HG03354 (cell line): ENCODE data around the gene GLI1.
"Not testable (repeated sequence)": the region's sequence is repeated elsewhere in the genome, so short reads cannot be mapped to it uniquely, and the experiment has no call there.

Experiments used
- ATAC-seq: cut with Tn5 transposase; IDR thresholded peaks from one replicate; pipeline ENCODE4 v1.9.1; 2021; ENCODE audit warnings: mild to moderate bottlenecking; ENCODE audit not compliant: unreplicated experiment, poor library complexity, severe bottlenecking

GLI1 gene

DNA sequence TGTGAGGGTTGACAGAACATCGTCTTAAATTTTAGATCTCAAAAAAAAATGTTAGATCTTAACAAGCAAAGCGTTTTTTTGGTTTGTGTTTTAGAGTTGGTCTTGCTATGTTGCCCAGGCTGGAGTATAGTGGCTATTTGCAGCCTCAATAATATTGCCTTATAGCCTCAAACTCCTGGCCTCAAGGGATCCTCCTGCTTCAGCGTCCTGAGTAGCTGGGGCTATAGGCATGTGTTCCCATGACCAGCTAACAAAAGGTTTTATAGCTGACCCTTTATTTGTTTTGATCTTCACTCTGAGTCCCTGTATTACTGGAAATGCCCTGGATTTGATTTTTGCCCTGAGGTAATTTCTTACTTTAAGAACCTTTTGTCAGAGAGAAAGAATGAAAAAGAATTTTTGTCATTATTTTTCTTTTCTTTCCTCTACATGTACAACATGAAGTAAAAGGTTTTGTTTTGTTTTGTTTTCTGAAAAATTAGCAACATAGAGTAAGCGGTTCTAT lies 19.8 kb upstream of the GLI1 start:
- ATAC-seq = no peak

DNA sequence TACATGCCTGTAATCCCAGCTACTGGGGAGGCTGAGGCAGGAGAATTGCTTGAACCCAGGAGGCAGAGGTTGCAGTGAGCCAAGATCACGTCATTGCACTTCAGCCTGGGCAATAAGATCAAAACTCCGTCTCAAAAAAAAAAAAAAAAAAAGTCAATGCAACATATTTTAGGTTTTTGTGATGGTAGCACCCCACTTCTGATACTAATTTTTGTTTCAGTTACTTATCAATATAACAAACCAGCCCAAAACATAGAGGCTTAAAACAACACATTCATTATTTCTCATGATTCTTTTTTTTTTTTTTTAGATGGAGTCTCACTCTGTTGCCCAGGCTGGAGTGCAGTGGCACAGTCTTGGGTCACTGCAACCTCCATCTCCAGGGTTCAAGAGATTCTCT lies 18.2 kb upstream of the GLI1 start:
- not testable (repeated sequence) for ATAC-seq

- ATAC-seq = no peak
These were observed 17.6 kb upstream of the GLI1 start for GRCh38 chr12:57441846-57442427.

DNA sequence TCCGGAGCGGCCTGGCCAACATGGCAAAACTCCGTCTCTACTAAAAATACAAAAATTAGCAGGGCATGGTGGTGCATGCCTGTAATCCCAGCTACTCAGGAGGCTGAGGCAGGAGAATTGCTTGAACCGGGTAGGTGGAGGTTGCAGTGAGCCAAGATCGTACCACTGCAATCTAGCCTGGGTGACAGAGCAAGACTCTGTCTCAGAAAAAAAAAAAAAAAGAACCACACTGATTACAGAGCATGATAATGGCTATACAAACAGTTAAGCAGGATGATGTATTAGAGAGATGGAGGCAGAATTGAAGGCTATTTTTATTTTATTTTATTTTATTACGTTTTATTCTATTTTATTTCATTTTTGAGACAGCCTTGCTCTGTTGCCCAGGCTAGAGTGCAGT lies 15.2 kb upstream of the GLI1 start:
- ATAC-seq = not testable (repeated sequence)

DNA sequence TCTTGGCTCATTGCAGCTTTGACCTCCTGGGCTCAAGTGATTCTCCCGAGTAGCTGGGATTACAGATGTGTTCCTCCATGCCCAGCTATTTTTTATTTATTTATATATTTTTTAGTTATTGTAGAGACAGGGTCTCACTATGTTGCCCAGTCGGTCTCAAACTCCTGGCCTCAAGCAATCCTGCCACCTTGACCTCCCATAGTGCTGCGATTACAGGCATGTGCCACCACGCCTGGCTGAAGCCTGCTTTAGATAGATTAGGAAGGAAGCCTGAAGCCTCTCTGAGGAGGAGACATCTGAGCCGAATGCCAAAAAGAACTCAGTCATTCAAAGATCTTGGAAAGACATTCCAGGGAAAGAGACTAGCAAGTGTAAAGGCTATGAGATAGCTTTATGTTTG lies 14.8 kb upstream of the GLI1 start:
- no peak for ATAC-seq

DNA sequence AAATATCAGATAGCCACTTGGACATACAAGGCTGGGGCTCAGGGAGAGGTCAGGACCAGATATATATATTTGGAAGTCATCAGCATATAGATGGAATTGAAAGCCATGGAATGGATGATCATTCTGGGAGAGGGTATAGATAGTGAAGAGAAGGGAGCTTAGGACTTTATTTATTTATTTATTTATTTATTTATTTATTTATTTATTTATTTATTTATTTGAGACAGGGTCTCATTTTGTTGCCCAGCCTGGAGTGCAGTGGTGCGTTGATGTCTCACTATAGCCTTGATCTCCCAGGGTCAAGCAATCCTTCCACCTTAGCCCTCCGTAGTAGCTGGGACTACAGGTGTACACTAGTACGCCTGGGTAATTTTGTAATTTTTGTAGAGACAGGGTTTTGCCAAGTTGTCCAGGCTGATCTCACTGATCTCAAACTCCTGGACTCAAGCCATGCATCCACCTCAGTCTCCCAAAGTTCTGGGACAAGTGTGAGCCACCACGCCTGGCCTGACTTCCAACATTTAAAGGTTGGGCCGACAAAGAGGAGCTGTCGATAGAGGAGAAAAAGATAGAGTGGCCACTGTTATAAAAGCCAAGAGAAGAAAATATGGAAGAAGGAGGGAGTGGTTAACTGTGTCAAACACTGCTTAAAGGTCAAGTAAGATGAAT lies 13.2 kb upstream of the GLI1 start:
- no peak for ATAC-seq

- ATAC-seq = no peak
These were observed 10.9 kb upstream of the GLI1 start for GRCh38 chr12:57448669-57449068.

- no peak for ATAC-seq
These were observed 10.2 kb upstream of the GLI1 start for GRCh38 chr12:57449375-57449774.

DNA sequence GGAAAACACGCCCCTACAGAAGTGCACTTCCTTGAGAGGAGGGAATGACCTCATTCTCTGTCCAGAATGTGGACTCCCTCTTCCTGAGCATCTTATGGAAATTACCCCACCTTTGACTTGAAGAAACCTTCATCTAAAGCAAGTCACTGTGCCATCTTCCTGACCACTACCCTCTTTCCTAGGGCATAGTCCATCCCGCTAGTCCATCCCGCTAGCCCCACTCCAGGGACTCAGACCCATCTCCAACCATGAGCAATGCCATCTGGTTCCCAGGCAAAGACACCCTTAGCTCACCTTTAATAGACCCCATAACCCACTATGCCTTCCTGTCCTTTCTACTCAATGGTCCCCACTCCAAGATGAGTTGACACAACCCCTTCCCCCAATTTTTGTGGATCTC lies 9.5 kb upstream of the GLI1 start:
- no peak for ATAC-seq

- ATAC-seq = no peak
These were observed 8.3 kb upstream of the GLI1 start for GRCh38 chr12:57451233-57451778.

GRCh38 chr12:57452181-57452936 lies 7.2 kb upstream of the GLI1 start:
- ATAC-seq = peak; percentile 4

DNA sequence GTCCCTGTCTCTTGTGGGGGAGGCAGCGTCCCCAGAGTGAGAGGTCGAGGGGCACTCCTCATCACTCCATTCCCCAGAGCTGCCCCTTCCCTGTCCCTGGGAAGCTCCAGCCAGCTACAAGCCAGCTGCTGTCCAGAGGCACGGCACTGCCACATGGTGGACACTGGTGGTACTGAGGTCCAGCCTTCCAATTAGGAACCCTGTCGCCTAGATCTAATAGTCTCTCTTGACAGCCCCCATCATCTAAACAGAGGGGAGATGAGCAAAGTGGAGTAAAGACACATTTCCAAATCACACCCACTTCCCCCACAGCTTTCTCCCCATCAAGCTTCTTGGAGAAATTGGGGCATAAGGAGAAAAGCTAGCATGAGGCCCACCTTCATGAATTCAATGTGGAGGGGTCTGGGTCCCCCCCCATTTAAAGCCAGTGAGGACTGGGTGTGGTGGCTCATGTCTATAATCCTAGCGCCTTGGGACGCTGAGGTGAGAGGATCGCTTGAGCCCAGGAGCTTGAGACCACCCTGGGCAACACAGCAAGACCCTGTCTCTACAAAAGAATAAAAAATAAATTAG lies 6.6 kb upstream of the GLI1 start:
- peak; percentile 67 for ATAC-seq

DNA sequence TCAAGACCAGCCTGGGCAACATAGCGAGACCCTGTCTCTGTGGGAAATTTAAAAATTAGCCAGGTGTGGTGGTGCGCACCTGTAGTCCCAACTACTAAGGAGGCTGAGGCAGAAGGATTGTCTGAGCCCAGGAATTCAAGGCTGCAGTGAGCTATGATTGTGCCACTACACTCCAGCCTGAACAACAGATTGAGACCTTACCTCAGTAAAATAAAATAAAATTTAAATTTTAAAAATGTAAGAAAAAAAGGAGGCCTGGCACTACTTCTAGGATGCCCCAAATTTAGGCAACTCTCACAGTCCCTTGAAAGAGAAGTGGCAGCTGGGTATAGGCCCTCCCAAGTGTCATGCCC lies 5.4 kb upstream of the GLI1 start:
- ATAC-seq = no peak

GRCh38 chr12:57454566-57455373 lies 4.8 kb upstream of the GLI1 start, which contains the start of gene INHBE:
TSS of gene INHBE (plus strand) at chr12:57455307. CDS start at chr12:57455537, 230 bp downstream.
- no peak for ATAC-seq

- ATAC-seq = no peak
These were observed 4.0 kb upstream of the GLI1 start for GRCh38 chr12:57455374-57456144.

GRCh38 chr12:57456145-57456700 lies 3.4 kb upstream of the GLI1 start:
- ATAC-seq = no peak

DNA sequence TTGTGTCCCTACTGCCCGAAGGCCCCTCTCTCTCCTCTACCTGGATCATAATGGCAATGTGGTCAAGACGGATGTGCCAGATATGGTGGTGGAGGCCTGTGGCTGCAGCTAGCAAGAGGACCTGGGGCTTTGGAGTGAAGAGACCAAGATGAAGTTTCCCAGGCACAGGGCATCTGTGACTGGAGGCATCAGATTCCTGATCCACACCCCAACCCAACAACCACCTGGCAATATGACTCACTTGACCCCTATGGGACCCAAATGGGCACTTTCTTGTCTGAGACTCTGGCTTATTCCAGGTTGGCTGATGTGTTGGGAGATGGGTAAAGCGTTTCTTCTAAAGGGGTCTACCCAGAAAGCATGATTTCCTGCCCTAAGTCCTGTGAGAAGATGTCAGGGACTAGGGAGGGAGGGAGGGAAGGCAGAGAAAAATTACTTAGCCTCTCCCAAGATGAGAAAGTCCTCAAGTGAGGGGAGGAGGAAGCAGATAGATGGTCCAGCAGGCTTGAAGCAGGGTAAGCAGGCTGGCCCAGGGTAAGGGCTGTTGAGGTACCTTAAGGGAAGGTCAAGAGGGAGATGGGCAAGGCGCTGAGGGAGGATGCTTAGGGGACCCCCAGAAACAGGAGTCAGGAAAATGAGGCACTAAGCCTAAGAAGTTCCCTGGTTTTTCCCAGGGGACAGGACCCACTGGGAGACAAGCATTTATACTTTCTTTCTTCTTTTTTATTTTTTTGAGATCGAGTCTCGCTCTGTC lies 2.7 kb upstream of the GLI1 start:
- ATAC-seq = no peak

DNA sequence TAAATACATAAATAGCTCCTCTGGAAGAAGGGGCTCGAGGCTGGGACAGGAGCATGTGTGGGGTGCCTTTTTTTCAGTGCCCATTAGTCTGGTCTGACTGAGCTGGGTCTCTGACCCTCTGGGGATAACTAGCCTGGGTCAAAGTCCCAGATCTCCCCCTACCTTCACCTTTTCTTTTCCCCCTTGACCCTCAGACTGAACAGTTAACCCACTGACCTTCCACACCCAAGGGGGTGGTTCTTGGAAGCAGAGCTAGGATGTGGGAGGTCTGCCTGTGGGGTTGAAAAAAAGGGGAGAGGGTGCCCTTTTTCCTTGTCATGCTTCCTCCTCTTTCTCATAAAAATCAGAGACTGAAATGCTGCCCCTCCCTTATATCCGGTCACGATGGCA lies 925 bp upstream of the GLI1 start:
- no peak for ATAC-seq
